HG02943 (cell line): Measurements from ENCODE around the gene CRMP1.
"Not testable (repeated sequence)": the region's sequence is repeated elsewhere in the genome, so short reads cannot be mapped to it uniquely, and the experiment has no call there.

Experiments used
- ATAC-seq: cut with Tn5 transposase; IDR thresholded peaks from one replicate; pipeline ENCODE4 v1.9.1; 2021; ENCODE audit warnings: mild to moderate bottlenecking, low read depth, moderate library complexity; ENCODE audit not compliant: unreplicated experiment

The CRMP1 gene

DNA sequence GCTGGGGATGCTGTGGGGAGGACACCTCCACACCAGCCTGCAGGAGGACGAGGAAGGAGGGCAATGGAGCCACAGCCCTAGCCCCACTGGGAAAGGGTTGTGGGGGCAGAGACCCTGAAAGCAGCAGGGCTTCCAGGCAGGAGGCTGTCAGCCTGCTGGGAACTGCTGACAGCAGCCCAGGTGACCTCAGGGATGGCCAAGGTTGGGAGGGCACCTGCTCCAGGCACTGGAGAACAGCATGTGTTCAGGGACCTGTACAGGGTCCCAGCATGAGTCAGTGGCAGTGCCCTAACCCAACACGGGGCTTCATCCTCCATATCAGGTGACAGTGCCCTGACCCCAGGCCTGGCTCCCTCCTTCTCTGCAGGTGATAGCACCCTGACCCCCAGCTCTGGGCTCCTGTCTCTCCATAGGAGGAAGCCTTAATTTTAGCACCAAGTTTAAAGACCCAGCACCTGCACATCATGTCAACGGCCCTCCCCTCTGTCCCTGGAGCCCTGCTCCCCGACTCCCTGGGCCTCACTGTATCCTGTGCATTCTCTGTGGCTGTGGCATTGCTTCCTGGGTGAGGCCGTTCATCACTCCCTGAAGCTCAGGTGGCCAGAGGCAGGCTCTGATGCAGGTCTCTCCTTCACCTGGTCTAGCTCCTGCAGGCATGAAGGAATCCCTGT lies 66.3 kb downstream of the CRMP1 start:
- ATAC-seq, result no peak

GRCh38 chr4:5825321-5826041 lies 67.4 kb downstream of the CRMP1 start:
- ATAC-seq, result no peak

DNA sequence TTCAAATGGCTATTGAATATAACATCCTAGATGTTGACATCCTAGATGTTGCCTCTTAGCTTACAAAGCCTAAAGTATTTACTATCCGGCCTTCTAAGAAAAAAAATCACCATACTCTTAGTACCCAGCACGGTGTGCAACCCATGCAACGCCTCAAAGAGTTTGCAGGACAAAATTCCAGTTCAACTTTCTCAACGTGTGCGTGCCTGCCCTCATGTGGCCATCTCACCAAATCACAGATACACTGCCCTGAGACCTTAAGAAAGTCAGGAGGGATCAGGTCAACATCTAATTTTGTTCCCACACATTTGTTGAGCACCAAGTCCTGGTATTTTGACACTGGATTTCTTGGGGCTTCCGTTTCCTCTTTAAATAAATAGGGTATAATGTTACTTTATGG lies 68.3 kb downstream of the CRMP1 start:
- ATAC-seq, result no peak

DNA sequence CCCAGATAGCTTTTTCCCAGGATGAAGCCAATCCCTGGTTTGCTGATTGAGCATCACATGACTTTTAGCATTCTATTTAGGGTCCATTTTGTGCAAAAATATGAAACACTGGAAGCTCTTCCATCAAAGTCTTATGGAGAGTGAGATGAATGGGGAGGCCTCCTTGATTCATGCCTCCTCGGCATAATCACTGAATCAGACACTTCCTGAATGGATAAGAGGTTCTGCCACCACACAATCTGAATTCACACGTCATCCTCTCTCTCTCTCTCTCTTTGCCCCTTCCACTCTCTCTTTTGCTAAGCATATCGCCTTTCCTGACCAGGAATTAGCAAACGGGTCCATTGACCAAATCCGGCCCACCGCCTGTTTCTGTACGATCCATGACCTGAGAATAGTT lies 68.7 kb downstream of the CRMP1 start:
- ATAC-seq, result no peak

- no peak for ATAC-seq
Measured at GRCh38 chr4:5823542-5824211, 69.2 kb downstream of the CRMP1 start.

DNA sequence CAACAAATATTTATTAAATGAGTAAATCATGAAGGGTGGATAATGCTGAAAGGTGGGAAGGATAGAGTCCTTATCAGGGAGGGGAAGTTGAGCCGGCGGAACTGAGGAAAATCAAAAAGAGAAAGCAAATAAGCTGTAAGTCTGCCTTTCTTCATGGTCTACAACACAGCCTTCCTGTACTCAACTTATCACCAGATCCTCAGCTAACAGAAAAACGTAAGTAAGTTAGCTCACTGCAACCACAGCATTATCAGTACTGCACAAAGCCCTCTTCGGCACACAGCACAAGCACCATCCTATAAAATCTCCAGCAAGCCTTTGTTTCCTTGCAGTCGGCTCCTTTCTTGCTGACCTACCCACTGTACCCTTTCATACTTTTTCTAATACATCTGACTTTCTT lies 70.3 kb downstream of the CRMP1 start:
- ATAC-seq, result no peak

GRCh38 chr4:5821665-5822358 lies 71.1 kb downstream of the CRMP1 start:
- no peak for ATAC-seq

GRCh38 chr4:5816851-5817375 lies 76.0 kb downstream of the CRMP1 start:
- no peak for ATAC-seq

GRCh38 chr4:5816101-5816500 lies 76.8 kb downstream of the CRMP1 start:
- ATAC-seq, result no peak

DNA sequence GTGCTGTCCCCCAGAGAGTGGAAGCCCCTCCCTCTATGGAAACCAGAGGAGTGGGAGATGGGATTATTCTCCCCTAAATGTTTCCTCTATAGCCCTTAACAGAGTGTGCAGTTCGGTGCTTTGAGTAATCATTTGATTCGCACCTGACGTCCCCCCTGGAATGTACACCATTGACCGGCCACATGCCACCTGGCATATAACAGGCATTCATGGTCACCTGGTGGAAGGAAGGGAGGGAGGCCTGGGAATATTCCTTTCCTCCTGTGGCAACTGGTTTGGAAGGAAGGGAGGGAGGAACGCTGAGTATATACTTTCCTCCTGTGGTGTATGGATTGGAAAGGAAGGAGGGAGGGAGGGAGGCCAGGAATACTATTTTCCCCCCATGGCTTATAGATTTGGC lies 77.2 kb downstream of the CRMP1 start:
- no peak for ATAC-seq

GRCh38 chr4:5814421-5814820 lies 78.5 kb downstream of the CRMP1 start:
- no peak for ATAC-seq

DNA sequence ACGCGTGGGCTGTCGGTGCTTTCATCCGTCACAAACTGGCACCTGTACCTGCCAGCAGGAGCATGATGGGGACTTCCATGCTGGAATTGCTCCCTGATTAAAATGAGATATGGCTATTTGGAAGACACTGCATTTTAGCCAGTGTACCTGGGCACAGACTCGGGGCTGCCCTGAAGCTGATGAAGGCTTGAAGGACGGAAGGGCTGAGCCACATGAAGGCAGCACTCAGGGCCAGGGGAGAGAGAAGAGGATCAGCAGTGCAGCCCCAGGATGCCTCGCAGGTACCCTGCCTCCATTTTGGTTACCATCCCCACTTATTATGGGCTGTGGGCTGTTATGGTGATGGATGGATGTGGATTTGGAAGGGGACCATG lies 79.0 kb downstream of the CRMP1 start:
- no peak for ATAC-seq

- no peak for ATAC-seq
Measured at GRCh38 chr4:5812506-5813229, 80.2 kb downstream of the CRMP1 start.

DNA sequence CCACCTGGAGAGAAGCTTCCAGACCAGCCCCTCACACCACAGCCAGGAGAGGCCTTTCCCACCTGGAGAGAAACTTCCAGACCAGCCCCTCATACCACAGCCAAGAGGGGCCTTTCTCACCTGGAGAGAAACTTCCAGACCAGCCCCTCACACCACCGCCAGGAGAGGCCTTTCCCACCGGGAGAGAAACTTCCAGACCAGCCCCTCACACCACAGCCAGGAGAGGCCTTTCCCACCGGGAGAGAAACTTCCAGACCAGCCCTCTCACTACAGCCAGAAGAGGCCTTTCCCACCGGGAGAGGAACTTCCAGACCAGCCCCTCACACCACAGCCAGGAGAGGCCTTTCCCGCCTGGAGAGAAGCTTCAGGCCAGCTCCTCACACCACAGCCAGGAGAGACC lies 80.8 kb downstream of the CRMP1 start:
- not testable (repeated sequence) for ATAC-seq

DNA sequence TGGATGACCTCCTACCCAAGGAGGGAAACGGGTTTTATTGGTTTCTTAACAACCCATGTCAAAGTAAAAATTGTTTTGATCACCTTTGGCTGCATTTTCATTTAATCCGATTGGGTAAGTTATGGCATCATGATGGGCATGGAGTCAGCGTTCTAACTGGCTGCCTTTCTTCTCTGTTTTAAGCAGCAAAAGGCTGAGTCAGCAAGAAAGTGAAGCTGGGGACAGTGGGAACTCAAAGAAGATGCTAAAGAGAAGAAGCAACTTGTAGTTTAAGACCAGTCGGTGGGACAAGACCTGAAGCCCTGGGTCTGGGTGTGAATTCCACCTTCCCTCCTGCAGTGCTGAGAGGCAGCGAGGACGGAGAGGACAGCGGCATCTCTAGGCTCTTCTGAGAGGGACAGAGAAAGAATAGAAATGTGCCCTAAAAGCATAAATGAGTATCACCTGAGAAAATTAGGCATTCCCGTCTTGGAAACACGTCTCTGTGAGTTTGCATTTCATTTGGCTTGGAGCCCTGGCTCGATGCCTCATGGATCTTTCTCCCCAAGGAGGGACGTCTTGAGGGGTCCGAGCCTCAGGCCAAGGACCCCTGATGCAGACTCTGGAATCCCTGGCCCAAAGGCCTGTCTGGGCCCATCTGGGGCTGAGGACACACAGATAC lies 82.0 kb downstream of the CRMP1 start:
- ATAC-seq, result no peak

DNA sequence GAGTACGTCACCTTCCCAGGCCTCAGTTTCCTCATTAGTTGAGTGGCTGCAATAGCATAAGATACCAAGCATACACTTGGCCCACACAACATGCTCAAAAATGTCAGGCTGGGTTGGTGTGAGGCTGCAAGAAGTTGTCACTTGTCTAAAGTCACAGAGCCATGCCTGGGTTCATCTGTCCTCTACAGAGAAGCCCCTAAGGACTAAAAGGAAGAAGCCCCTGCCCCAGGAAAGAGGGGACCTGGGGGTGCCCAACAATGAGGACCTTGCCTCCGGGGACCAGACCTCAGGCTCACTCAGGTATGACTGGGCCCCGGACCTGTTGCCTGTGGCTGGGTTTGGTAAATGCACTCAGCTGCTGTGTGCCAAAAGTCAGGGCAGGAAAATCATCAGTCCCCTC lies 82.7 kb downstream of the CRMP1 start:
- no peak for ATAC-seq

- no peak for ATAC-seq
Measured at GRCh38 chr4:5809216-5809776, 83.6 kb downstream of the CRMP1 start.

- no peak for ATAC-seq
Measured at GRCh38 chr4:5808081-5808741, 84.7 kb downstream of the CRMP1 start.

DNA sequence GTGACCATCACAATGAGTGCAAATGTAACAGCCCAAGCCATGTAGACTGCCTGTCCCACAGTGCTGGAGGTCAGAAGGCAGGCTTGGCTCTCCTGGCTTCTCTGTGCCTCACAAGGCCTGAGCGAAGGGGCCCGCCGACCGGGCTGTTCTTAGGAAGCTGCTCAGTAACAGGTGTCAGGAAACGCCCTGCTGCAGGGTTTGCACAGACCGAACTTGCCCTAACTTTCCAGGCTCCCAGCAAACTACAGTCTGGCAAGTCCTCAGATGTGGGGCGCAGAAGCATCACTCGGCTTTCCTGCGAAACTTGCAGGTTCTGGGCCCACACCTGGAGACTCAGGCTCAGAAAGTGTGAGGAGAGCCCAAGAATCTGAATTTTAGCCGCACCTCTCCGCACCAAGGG lies 87.6 kb downstream of the CRMP1 start:
- no peak for ATAC-seq
